Measurements from ENCODE around the gene KIAA1549. TPM values are rescaled to one million over a fixed set of nuclear protein-coding genes. Genes with fewer than 3 reads are reported as not detected.

Gene KIAA1549
- total and polyA plus RNA-seq, 10 of the 15 experiments (the other 5 are each of a cell fraction or from before 2014, with no cell fraction given): 0.02 to 0.82 (median 0.22) TPM

- TF ChIP-seq RELB (IDR thresholded peaks at IDR 0.05; ENCODE audit: low read depth): no peak
- no peak for TF ChIP-seq SMC3 (IDR thresholded peaks at IDR 0.05; ENCODE audit: borderline replicate concordance, low read length)
- no peak for TF ChIP-seq GABPA (IDR thresholded peaks at IDR 0.05; ENCODE audit: low read depth)
- TF ChIP-seq E2F4 (IDR thresholded peaks at IDR 0.05; ENCODE audit: low read depth, low read length): no peak
- TF ChIP-seq POU2F2 (IDR thresholded peaks at IDR 0.05; ENCODE audit: borderline replicate concordance, low read depth, low read length): no peak
- TF ChIP-seq CBFB (IDR thresholded peaks at IDR 0.05; ENCODE audit: low read depth): no peak
- no peak for TF ChIP-seq CBX5 (IDR thresholded peaks at IDR 0.05; ENCODE audit: low read depth)
These were observed 143.6 kb downstream of the KIAA1549 start (continued) for GRCh38 chr7:138837627-138838026.

DNA sequence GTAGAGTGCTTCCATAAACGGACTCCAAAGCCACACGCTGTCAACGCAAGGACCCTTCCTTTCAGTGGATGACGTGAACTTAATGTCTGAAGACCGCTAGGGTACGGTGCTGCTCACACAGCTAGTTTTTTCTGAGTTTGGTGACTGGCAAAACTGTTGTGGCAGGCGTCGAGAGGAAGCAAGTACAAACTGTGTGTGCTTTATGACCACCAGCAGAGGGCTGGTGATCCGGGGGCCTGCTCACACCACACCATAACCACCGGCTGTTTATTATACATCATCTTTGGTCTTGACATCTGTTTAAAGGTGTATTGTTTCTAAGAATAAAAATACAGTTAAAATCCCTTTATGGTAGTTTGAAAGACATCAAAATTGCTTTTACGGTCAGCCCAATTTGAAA lies 146.1 kb downstream of the KIAA1549 start:
- ChIA-PET CTCF (no interaction called here), RAD21 (ENCODE audit: unreplicated experiment) (no interaction called here), POLR2A (no interaction called here), SMC1A (ENCODE audit: uncharacterized antibody, unreplicated experiment) (no interaction called here)
- H3K4me2 ChIP-seq (ENCODE audit: control insufficient read depth, insufficient read depth): no peak overlapping the region
- H3K27ac ChIP-seq (ENCODE audit: control insufficient read depth, insufficient read depth): no peak overlapping the region
- DNase-seq (ENCODE audit: low read depth, low spot score) (no peak), FAIRE-seq (no peak), ATAC-seq (no peak)
- no peaks in the 10 kb centered on the region for H3K4me1 ChIP-seq (ENCODE audit: control insufficient read depth, insufficient read depth, low read length)
- H3K9me3 ChIP-seq (replicated peaks; ENCODE audit: control insufficient read depth, insufficient read depth, low read length): no peaks in the 10 kb centered on the region
- intact Hi-C loops (cut with micrococcal nuclease; ENCODE audit: unreplicated experiment): no loop called here
- in situ Hi-C loops (cut with MboI): no loop called here
- 78% methylated on average over 11 of the region's 11 CpGs for WGBS (ENCODE audit: insufficient coverage, insufficient replicate concordance, low lambda C conversion rate, missing lambda C conversion rate)
- H3K9ac ChIP-seq (ENCODE audit: control insufficient read depth, insufficient read depth, low read length): no peak overlapping the region
- H3K27me3 ChIP-seq (replicated peaks in 1 of 2; ENCODE audit: control insufficient read depth in 2 of 2, insufficient read depth in 2 of 2, low read length in 1 of 2): no peaks in the 10 kb centered on the region
- TF ChIP-seq NR2C2 (IDR thresholded peaks at IDR 0.05; ENCODE audit: borderline replicate concordance, control insufficient read depth, insufficient read length, low read depth) (no peak), RELB (IDR thresholded peaks at IDR 0.05; ENCODE audit: low read depth) (no peak), BACH1 (IDR thresholded peaks at IDR 0.05; ENCODE audit: borderline replicate concordance) (no peak)
- H4K20me1 ChIP-seq (ENCODE audit: control insufficient read depth, insufficient read depth): no peaks in the 10 kb centered on the region
- H3K79me2 ChIP-seq (ENCODE audit: control insufficient read depth, insufficient read depth, low read length): no peaks in the 10 kb centered on the region
- BruUV-seq (replicated peaks): no TSS peak
- no peak overlapping the region for H2AFZ ChIP-seq (ENCODE audit: control insufficient read depth, low read depth, low read length)
- H3K4me3 ChIP-seq: no peak overlapping the region
- no peaks in the 10 kb centered on the region for H3K36me3 ChIP-seq (ENCODE audit: control insufficient read depth in 2 of 2, insufficient read depth in 2 of 2, low read length in 1 of 2)
